SKM-1 (cell line): ENCODE measurements around the gene ATP8A1.
"Not testable (repeated sequence)": the region's sequence is repeated elsewhere in the genome, so short reads cannot be mapped to it uniquely, and the experiment has no call there.

ENCODE experiments used
- DNase-seq: peaks from one replicate; lab custom pipeline; 2025; ENCODE audit not compliant: unreplicated experiment; lab: John Stamatoyannopoulos, UW

Gene ATP8A1

GRCh38 chr4:42474406-42474805 lies 182.5 kb downstream of the ATP8A1 start:
- no peak for DNase-seq

GRCh38 chr4:42473071-42473684 lies 183.7 kb downstream of the ATP8A1 start:
- DNase-seq: no peak

- no peak for DNase-seq
These were observed 185.0 kb downstream of the ATP8A1 start for GRCh38 chr4:42471896-42472295.

DNA sequence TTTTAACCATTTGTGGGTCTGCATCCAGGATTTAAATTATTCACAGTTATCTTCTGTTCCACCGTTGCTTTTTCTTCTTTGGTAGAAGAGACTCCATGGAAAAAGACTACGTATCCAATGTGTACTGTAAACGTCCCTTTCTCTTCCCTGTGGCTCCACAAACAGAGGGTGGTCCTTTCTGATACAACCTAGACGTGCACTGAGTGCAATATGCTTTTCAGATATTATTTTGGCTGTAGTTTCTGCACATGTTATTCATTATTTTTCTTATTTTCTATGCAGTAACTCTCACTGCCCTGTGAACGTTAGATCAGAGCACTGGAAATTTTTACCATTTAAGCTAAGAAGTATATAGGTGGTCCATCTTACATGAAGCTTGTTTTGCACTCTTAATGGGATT lies 186.9 kb downstream of the ATP8A1 start:
- DNase-seq: no peak

DNA sequence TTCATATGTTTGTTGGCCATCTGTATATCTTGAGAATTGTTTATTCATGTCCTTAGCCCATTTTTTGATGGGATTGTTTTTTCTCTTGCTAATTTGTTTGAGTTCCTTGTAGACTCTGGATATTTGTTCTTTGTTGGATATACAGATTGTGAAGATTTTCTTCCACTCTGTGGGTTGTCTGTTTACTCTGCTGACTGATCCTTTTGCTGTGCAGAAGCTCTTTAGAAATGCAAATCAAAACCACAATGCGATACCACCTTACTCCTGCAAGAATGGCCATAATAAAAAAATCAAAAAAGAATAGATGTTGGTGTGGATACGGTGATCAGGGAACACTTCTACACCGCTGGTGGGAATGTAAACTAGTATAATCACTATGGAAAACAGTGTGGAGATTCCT lies 189.1 kb downstream of the ATP8A1 start:
- not testable (repeated sequence) for DNase-seq

DNA sequence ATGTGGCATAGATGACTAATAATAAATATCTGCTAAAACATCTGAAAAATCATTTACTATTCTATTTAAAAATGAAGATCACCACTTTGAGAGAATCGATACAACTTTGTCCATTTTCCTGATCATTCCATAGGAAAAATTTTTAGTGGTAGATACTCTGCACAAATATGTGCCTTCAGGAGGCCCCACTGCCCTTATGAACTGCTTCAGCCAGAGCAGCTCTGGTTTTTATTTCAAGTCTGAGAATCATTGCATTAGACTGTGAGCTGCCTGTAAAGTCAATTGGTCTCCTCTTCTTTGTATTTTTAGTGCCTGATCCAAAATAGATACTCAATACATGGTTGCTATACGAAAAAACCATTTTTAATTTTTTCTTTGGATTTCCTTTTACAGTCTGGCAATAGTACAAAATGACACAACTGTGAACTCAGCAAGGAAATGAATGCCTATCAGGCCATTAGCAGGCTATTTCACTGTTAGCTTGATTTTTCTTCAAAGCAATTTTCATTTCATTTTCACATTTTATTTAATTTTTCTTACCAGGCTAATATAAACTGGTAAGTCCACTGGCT lies 190.5 kb downstream of the ATP8A1 start:
- no peak for DNase-seq

GRCh38 chr4:42464550-42465094 lies 192.3 kb downstream of the ATP8A1 start:
- no peak for DNase-seq

DNA sequence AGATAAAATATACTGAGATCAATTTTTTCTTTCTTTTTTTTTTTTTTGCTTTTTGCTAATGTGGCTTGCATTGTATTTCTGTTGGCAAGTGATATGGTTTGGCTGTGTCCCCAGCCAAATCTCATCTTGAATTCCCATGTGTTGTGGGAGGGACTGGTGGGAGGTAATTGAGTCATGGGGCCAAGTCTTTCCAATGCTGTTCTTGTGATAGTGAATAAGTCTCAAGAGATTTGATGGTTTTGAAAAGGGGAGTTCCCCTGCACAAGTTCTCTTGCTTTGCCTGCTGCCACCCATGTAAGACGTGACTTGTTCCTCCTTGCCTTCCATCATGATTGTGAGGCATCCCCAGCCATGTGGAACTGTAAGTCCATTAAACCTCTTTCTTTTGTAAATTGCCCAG lies 195.7 kb downstream of the ATP8A1 start:
- DNase-seq: not testable (repeated sequence)

- no peak for DNase-seq
These were observed 196.9 kb downstream of the ATP8A1 start for GRCh38 chr4:42460043-42460442.

DNA sequence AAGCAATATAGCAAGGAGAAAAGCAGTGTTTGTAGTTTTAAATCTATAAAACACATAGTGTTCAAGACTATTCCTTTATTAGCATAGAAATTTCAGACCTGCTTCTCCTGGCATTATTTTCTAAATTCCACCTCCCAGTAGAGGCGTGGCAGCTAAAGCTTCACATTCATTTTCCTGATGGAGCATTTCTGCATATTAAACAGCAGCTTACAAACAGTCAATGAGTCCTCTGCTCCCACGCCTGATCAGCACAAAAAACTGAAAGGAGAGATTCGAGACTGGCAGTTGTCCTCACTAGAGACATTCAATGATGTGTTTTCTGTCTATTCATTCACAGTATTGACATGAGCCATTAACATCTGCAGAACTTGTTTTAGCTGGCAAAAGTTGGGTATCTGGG lies 198.2 kb downstream of the ATP8A1 start:
- DNase-seq: no peak

DNA sequence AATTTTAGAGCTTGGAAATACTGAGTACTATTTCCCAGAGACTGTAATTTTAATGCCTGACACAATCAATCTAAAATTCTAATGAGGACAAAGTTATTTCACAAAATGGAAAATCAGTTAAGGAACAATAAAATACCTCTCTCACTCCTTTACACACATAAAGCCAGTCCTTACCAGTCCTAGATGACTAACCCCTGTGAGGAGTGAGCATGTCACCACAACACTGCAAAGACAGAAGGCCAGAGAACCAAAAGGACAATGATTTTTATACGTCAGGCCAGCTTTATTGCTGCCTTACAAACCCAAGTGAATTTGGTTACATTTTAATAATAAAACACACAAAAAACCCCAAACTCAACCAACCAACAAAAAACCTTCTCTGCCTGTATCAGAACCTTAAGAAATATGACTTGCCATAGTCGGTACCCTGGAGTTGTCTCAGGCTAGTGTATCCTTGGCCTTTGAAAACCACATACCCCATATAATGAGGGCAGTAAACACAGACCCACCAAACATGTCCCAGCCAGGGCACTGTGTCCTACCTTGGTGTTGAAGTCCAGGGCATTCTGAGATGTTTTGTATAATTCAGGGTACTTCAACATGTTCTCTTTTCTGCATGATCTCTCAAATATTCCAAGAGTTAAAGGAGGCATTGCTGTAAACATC lies 202.0 kb downstream of the ATP8A1 start:
- DNase-seq: no peak

DNA sequence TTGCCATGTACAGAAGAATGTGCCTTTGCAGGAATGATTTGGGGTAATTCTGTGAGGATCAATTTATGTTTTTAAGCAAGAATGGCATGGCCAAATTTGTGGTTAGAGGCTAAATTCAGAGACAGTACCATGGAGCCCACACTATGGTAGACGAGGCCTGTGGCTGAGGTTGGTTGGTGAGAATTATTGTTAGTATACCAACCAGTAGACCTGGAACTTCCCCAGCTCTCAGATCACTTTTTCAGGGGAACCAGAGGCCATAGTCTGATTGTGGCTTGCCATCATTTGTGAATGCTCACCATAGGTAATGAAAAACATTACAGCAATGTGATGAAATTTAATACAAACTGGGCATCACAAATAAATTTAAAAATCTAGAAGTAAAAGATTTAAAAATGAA lies 203.3 kb downstream of the ATP8A1 start:
- DNase-seq: no peak

DNA sequence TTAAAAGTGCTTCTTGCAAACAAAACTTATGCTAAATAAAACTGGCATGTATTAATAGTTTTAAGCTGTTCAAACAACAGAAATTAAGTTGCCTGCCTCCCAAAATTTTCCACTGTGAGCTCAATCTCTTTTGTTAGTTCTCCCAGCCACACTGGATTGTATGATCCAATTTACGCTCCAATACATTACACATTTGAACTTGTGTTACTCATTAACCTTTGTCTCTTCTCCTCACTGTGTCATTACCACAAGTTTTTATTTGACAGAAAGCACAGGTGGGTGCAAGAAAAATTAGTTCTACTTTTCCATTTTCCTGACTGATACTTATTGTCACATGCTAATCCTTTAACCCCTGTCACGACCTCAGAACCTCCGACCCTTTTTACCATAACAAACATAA lies 204.1 kb downstream of the ATP8A1 start:
- DNase-seq: no peak

DNA sequence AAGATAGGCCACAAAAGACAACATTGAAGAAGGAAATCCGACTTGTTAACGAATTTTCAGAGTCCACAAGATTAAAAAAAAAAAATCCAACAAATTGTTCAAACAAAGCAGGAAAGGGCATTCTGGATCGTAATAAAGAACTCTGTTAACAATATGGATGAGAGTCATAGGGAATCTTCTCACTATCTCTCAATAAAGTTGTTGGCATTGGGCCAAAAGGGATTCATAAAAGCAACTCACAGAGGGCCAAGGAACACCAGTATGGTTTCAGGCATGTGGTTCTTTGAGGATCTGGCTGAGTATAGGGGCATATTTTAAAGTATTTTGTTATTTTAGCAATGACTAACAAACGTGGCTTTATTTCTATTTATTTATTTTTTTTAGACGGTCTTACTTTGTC lies 210.1 kb downstream of the ATP8A1 start:
- DNase-seq: no peak

- DNase-seq: no peak
These were observed 211.9 kb downstream of the ATP8A1 start for GRCh38 chr4:42445038-42445437.

DNA sequence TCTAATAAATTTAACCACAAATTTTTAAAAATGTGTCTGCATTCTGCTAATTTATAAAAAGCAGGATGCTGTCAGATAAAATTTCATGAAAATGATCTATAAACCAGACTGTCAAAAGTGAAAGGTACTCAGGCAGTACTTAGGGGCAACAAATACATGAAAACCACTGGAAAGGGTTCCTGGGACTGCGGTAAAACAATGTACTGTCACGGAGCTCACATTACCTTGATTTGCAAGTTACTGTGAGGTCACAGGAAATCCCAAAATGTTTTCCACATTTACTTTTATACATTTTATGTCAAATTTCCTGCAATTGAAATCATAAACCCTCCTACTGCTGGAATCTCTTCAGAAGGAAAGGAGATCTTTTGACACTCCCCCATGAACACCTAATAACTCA lies 214.3 kb downstream of the ATP8A1 start:
- DNase-seq: no peak

DNA sequence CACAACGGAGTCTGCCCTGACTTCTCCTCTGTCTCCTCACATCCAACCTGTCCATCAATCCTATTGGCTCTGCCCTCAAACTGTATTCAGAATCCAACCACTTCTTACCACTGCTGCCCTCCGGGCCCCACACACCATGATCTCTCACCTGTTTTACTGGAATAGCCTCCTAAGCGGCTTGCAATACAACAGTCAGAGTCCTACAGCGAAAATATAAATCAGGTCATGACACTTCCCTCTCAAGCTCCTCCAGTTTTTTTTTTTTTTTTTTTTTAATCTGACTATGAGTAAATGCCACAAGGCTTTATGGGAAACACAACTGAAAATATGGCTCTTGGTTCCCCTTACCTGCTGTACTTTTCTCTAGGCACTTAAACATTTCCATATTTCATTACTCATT lies 216.8 kb downstream of the ATP8A1 start:
- no peak for DNase-seq

DNA sequence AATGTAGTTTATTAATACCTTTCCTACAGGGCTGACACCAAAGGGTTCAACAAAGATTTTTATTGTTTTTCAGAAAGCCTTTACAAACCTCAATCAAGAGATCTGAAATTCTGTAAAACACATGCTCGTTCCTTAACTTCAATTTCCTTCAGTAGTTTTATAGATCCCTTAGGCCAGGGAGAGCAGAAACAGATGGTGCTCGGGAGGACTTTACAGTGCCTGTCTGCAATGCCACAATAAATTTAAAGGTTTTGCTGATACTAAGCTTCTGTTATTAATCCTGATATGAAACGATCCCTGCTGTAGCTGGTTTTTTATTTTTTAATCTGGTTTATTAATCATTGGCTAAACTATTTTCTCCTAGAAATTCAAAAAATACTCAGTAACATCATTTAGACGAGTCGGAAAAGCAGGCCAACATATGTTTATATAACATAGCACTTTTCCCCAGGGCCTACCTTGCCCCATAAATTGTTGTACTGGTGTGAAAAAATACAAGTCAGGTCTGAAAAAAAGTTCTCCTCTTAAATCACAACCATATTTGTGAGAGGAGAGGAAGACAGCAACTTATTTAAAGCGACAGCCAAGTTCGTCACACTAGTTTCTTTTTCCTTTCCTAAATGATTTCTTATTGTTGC lies 219.9 kb downstream of the ATP8A1 start:
- no peak for DNase-seq

DNA sequence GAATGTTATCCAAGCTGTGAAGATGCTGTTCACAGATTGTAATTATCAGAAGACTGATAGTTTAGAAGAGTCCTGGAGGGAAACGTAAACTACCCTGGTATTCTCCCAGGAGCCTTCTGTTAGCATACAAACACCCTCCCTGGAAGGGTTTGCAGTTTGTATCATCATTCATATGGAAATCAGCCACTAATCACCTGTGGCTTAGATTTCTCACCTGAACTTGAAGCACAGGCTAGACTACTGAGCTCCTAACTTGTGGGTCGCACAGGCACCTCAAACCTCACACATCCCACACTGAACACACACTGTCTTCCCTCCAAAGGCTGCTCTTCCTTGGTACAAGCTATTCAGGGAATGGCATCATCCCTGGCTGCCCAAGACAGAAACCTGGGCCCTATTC lies 228.9 kb downstream of the ATP8A1 start:
- DNase-seq: no peak

DNA sequence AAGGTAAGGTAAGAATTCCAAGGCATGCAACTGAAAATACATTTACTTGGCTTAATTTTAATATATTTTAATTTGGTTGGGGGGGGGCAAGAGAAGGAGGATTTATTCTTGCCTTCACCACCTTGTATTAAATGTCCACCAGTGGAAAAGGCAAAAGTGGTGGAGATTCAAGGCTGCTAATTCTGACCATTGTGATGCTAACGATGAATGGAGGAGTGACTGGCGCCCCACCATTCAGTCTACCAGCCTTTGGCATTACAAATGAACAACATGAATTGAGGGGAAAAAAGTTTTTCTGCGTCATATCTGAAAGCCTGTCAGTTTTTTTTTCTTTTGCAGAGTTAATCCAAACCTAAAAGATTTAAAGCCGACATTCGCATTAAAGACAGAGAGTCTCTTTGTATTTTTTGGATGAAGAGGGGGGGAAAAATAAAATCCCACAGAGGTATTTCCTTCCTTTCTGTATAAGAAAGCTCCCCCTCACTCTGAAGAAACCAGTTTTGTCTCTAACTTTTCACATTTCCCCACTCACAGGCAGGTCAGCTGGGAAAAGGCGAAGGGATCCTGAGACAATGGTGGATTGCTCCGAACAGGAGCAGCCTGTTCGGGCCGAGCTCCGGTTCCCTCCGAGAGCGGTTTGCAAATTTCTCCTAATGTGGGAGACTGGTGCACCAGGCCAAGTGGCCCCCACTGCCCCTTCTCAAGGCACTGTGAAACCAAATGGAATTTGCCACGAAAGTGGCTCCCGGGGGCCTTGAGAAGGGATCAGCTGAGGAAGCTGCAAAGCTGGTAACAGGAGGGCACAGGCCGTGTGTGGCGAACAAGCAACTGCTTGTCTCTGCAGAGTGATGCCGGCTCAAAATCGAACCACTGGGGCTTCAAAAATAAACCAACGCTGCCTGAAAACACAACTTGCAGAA lies 231.5 kb downstream of the ATP8A1 start:
- no peak for DNase-seq

GRCh38 chr4:42420140-42420539 lies 236.8 kb downstream of the ATP8A1 start:
- DNase-seq: no peak
